ENCODE data around the gene RPGRIP1L. TPM values are rescaled to one million over a fixed set of nuclear protein-coding genes. Genes with fewer than 3 reads are reported as not detected.

Gene RPGRIP1L
- total and polyA plus RNA-seq, 2 donors (not counting 1 experiment from before 2014, with no cell fraction given) = 1.0 to 7.1 TPM

GRCh38 chr16:53611179-53611696 is 92.4 kb downstream of the RPGRIP1L start:
- Histone ChIP-seq H3K79me2 (ENCODE audit: control insufficient read depth, insufficient read depth, low read length) (no peaks in the 10 kb centered on the region), H3K4me2 (replicated peaks; ENCODE audit: low read depth, low read length, poor library complexity, severe bottlenecking) (no peak overlapping the region), H3K4me1 (ENCODE audit: control insufficient read depth in 2 of 2, insufficient read depth in 2 of 2, low read length in 2 of 2) (no peaks in the 10 kb centered on the region), H3K9ac (ENCODE audit: low read length) (no peak overlapping the region), H3K4me3 (ENCODE audit: control extremely low read depth in 1 of 5, extremely low read depth in 1 of 5, insufficient read depth in 1 of 5, low read depth in 2 of 5, low read length in 4 of 5) (no peak overlapping the region), H2AFZ (ENCODE audit: insufficient read depth, low read depth, low read length, poor library complexity, severe bottlenecking) (no peak overlapping the region), H3K36me3 (replicated peaks in 1 of 2; ENCODE audit: control extremely low read depth in 1 of 2, control insufficient read depth in 1 of 2, extremely low read depth in 1 of 2, insufficient read depth in 2 of 2, low read length in 1 of 2) (no peaks in the 10 kb centered on the region), H3K27ac (ENCODE audit: low read length in 2 of 2) (no peak overlapping the region), H3K9me3 (ENCODE audit: control extremely low read depth in 1 of 3, control insufficient read depth in 2 of 3, insufficient read depth in 1 of 3, low read length in 2 of 3) (no peaks in the 10 kb centered on the region), H3K27me3 (replicated peaks in 1 of 4; ENCODE audit: control extremely low read depth in 1 of 4, control insufficient read depth in 3 of 4, insufficient read depth in 4 of 4, low read length in 3 of 4) (no peaks in the 10 kb centered on the region), H4K20me1 (ENCODE audit: control insufficient read depth, insufficient read depth, low read length, poor library complexity, severe bottlenecking) (no peaks in the 10 kb centered on the region)
- WGBS (ENCODE audit: insufficient coverage) = 88% methylated on average over 4 of the region's 6 CpGs
- TF ChIP-seq CTCF (IDR thresholded peaks at IDR 0.05) (no peak), EZH2 (IDR thresholded peaks at IDR 0.05; ENCODE audit: borderline replicate concordance, insufficient read depth, low read depth, low read length, poor library complexity, severe bottlenecking) (no peak)
- DNase-seq = no peak
- no peak for ATAC-seq (ENCODE audit: low read depth)
- intact Hi-C loops (cut with micrococcal nuclease) = no loop called here
- H3K9me3 Mint-ChIP-seq (ENCODE audit: insufficient read depth) = no peaks in the 10 kb centered on the region
- H3K4me3 Mint-ChIP-seq = no peak overlapping the region
- H3K4me1 Mint-ChIP-seq = no peaks in the 10 kb centered on the region
- CTCF ChIA-PET = no interaction called here
- no peak overlapping the region for H3K27ac Mint-ChIP-seq
- POLR2A ChIA-PET = no interaction called here
- H3K27me3 Mint-ChIP-seq = no peaks in the 10 kb centered on the region

GRCh38 chr16:53609536-53609935 is 94.1 kb downstream of the RPGRIP1L start:
- no peak overlapping the region for H3K4me3 ChIP-seq (ENCODE audit: control extremely low read depth in 1 of 5, extremely low read depth in 1 of 5, insufficient read depth in 1 of 5, low read depth in 2 of 5, low read length in 4 of 5)
- DNase-seq = no peak
- no peak overlapping the region for H3K9ac ChIP-seq (ENCODE audit: low read length)
- intact Hi-C loops (cut with micrococcal nuclease) = no loop called here
- H3K4me2 ChIP-seq (replicated peaks; ENCODE audit: low read depth, low read length, poor library complexity, severe bottlenecking) = no peak overlapping the region
- H3K27ac ChIP-seq (ENCODE audit: low read length in 2 of 2) = no peak overlapping the region
- H3K4me1 ChIP-seq (ENCODE audit: control insufficient read depth in 2 of 2, insufficient read depth in 2 of 2, low read length in 2 of 2) = no peaks in the 10 kb centered on the region
- H3K9me3 ChIP-seq (ENCODE audit: control extremely low read depth in 1 of 3, control insufficient read depth in 2 of 3, insufficient read depth in 1 of 3, low read length in 2 of 3) = no peaks in the 10 kb centered on the region
- no peak overlapping the region for H3K4me3 Mint-ChIP-seq
- no peaks in the 10 kb centered on the region for H4K20me1 ChIP-seq (ENCODE audit: control insufficient read depth, insufficient read depth, low read length, poor library complexity, severe bottlenecking)
- no peak overlapping the region for H3K27ac Mint-ChIP-seq
- POLR2A ChIA-PET = no interaction called here
- ATAC-seq (ENCODE audit: low read depth) = no peak
- H3K27me3 Mint-ChIP-seq = no peaks in the 10 kb centered on the region
- H3K36me3 ChIP-seq (replicated peaks in 1 of 2; ENCODE audit: control extremely low read depth in 1 of 2, control insufficient read depth in 1 of 2, extremely low read depth in 1 of 2, insufficient read depth in 2 of 2, low read length in 1 of 2) = no peaks in the 10 kb centered on the region
- H3K4me1 Mint-ChIP-seq = no peaks in the 10 kb centered on the region
- H2AFZ ChIP-seq (ENCODE audit: insufficient read depth, low read depth, low read length, poor library complexity, severe bottlenecking) = no peak overlapping the region
- WGBS (ENCODE audit: insufficient coverage) = 100% methylated on average over 4 of the region's 4 CpGs
- TF ChIP-seq EZH2 (IDR thresholded peaks at IDR 0.05; ENCODE audit: borderline replicate concordance, insufficient read depth, low read depth, low read length, poor library complexity, severe bottlenecking) = no peak
- no peak for TF ChIP-seq CTCF (IDR thresholded peaks at IDR 0.05)
- H3K9me3 Mint-ChIP-seq (ENCODE audit: insufficient read depth) = no peaks in the 10 kb centered on the region
- CTCF ChIA-PET = interaction anchor here (1.0 kb wide), 1 partner anchor 47 kb away, joined by 4 read pairs; no protein-coding TSS in a partner anchor
- H3K79me2 ChIP-seq (ENCODE audit: control insufficient read depth, insufficient read depth, low read length) = no peaks in the 10 kb centered on the region
- H3K27me3 ChIP-seq (replicated peaks in 1 of 4; ENCODE audit: control extremely low read depth in 1 of 4, control insufficient read depth in 3 of 4, insufficient read depth in 4 of 4, low read length in 3 of 4) = no peaks in the 10 kb centered on the region
